Right lobe of liver (tissue), 4 donors: ENCODE results near the gene CTAG1B.

Source experiments
- CTCF ChIP-seq, 4 donors: fragments of 200-600 bp in 3 of 4; fragments of 450-650 bp in 1 of 4; IDR thresholded peaks; one replicate each; pipeline versions ENCODE4 v1.5.1 to v1.8.0; 2016 to 2022; ENCODE audit warnings: antibody characterized with exemption in 4 of 4, mild to moderate bottlenecking in 2 of 4
- POLR2A ChIP-seq: fragments of 450-650 bp; IDR thresholded peaks from one replicate; pipeline ENCODE4 v1.6.1; 2017; ENCODE audit warnings: antibody characterized with exemption, mild to moderate bottlenecking
- donor health status: DM: no; HTN: no; CAD: no.
- donor health status: DM: no; HTN: no; CAD: no.
- donor health status: DM: no; HTN: yes; CAD: no.

- TF ChIP-seq CTCF (IDR thresholded peaks at IDR 0.05) (no peak), POLR2A (no peak)
These were observed 31.1 kb upstream of the CTAG1B start for GRCh38 chrX:154650221-154650510.
